WTC11 (cell line): ENCODE measurements around the gene MAMDC2. TPM values are rescaled to one million over a fixed set of nuclear protein-coding genes. Genes with fewer than 3 reads are reported as not detected.

ENCODE experiments used
- ATAC-seq: fragments of 200-7000 bp; cut with Tn5 transposase; 2 replicates; pipeline ENCODE4 v1.10.0; 2021; ENCODE audit warnings: mild to moderate bottlenecking, moderate library complexity
- CTCF ChIA-PET: fragments of 300-600 bp; sonication (Branson Sonifier 250); formaldehyde crosslinking; loops from one replicate; lab custom pipeline; 2021; ENCODE audit warnings: antibody characterized with exemption; lab: Charles Lee
- POLR2A ChIA-PET: fragments of 350-600 bp; sonication (Branson Sonifier 250); formaldehyde crosslinking; loops from one replicate; lab custom pipeline; 2021; ENCODE audit warnings: antibody characterized with exemption; lab: Charles Lee
- DNase-seq: peaks from one replicate; pipeline ENCODE4 v3.0.0; 2021; ENCODE audit warnings: low spot score
- H3K27ac Mint-ChIP-seq: 2 replicates; pipeline ENCODE4 v1.8.0; 2021; ENCODE audit warnings: mixed read lengths
- H3K27me3 Mint-ChIP-seq: 2 replicates; pipeline ENCODE4 v1.8.0; 2021; ENCODE audit warnings: low read depth, mild to moderate bottlenecking, moderate library complexity, mixed read lengths
- H3K36me3 Mint-ChIP-seq: 2 replicates; pipeline ENCODE4 v1.8.0; 2021; ENCODE audit warnings: mixed read lengths
- H3K4me1 Mint-ChIP-seq: 2 replicates; pipeline ENCODE4 v1.8.0; 2022; ENCODE audit warnings: mixed read lengths
- H3K4me3 Mint-ChIP-seq: 2 replicates; pipeline ENCODE4 v1.8.0; 2021; ENCODE audit warnings: mild to moderate bottlenecking, moderate library complexity, mixed read lengths
- H3K9me3 Mint-ChIP-seq: 2 replicates; pipeline ENCODE4 v1.8.0; 2021; ENCODE audit warnings: mixed read lengths
- ATF3 ChIP-seq: sonication (generic); formaldehyde crosslinking; conservative IDR thresholded peaks from 2 replicates; pipeline ENCODE4 v1.8.1; 2022; ENCODE audit warnings: mild to moderate bottlenecking, missing genetic modification reagents
- EMX1 ChIP-seq: fragments of 250-450 bp; sonication (Bioruptor Pico); IDR thresholded peaks from 2 replicates; pipeline ENCODE4 v1.8.0; 2021; ENCODE audit warnings: mild to moderate bottlenecking
- FOXJ3 ChIP-seq: sonication (generic); formaldehyde crosslinking; IDR thresholded peaks from 2 replicates; pipeline ENCODE4 v1.9.0; 2021; ENCODE audit warnings: missing genetic modification reagents, mild to moderate bottlenecking, borderline replicate concordance
- GABPB1 ChIP-seq: sonication (generic); formaldehyde crosslinking; IDR thresholded peaks from 2 replicates; pipeline ENCODE4 v1.8.1; 2023; ENCODE audit warnings: mild to moderate bottlenecking, missing genetic modification reagents
- GTF2I ChIP-seq: fragments of 250-450 bp; sonication (Bioruptor Pico); conservative IDR thresholded peaks from 2 replicates; pipeline ENCODE4 v1.4.0; 2021; ENCODE audit warnings: mild to moderate bottlenecking
- MLX ChIP-seq: sonication (generic); formaldehyde crosslinking; IDR thresholded peaks from 2 replicates; pipeline ENCODE4 v1.8.1; 2023; ENCODE audit warnings: mild to moderate bottlenecking, missing genetic modification reagents, moderate library complexity
- MYBL2 ChIP-seq: sonication (generic); formaldehyde crosslinking; IDR thresholded peaks from 2 replicates; pipeline ENCODE4 v1.8.1; 2023; ENCODE audit warnings: mild to moderate bottlenecking, moderate library complexity, missing genetic modification reagents
- NFATC4 ChIP-seq: fragments of 250-450 bp; sonication (Bioruptor Pico); IDR thresholded peaks from 2 replicates; pipeline ENCODE4 v1.9.0; 2021; ENCODE audit warnings: mild to moderate bottlenecking
- RORB ChIP-seq: fragments of 250-450 bp; sonication (Bioruptor Pico); IDR thresholded peaks from 2 replicates; pipeline ENCODE4 v1.9.0; 2021; ENCODE audit warnings: mild to moderate bottlenecking
- TEAD4 ChIP-seq: sonication (generic); formaldehyde crosslinking; IDR thresholded peaks from 2 replicates; pipeline ENCODE4 v1.8.0; 2022; ENCODE audit warnings: mild to moderate bottlenecking, missing genetic modification reagents
- USF2 ChIP-seq: sonication (generic); formaldehyde crosslinking; IDR thresholded peaks from 2 replicates; pipeline ENCODE4 v1.8.1; 2023; ENCODE audit warnings: mild to moderate bottlenecking, missing genetic modification reagents, moderate library complexity
- ZMAT4 ChIP-seq: fragments of 250-450 bp; sonication (Bioruptor Pico); IDR thresholded peaks from 2 replicates; pipeline ENCODE4 v1.9.0; 2021; ENCODE audit warnings: mild to moderate bottlenecking
- ZNF425 ChIP-seq: fragments of 250-450 bp; sonication (Bioruptor Pico); conservative IDR thresholded peaks from 2 replicates; pipeline ENCODE4 v1.9.0; 2021; ENCODE audit warnings: mild to moderate bottlenecking
- total RNA-seq: library from RNA; stranded (reverse); gene quantifications from 3 replicates; pipeline ENCODE4 v1.2.3, GENCODE V29; 2021
- TF ChIP-seq, protein P1 (sequence below): sonication (generic); formaldehyde crosslinking; IDR thresholded peaks from 2 replicates; pipeline ENCODE4 v1.8.0; 2023; ENCODE audit warnings: mild to moderate bottlenecking, missing genetic modification reagents
- TF ChIP-seq, protein P2 (sequence below): sonication (generic); formaldehyde crosslinking; IDR thresholded peaks from 2 replicates; pipeline ENCODE4 v1.8.0; 2022; ENCODE audit warnings: missing genetic modification reagents
- TF ChIP-seq, protein P3 (sequence below): sonication (generic); formaldehyde crosslinking; IDR thresholded peaks from 2 replicates; pipeline ENCODE4 v1.8.0; 2022; ENCODE audit warnings: mild to moderate bottlenecking, missing genetic modification reagents
- TF ChIP-seq, protein P4 (sequence below): sonication (generic); formaldehyde crosslinking; IDR thresholded peaks from 2 replicates; pipeline ENCODE4 v1.8.0; 2023; ENCODE audit warnings: missing genetic modification reagents

MAMDC2 gene
- total RNA-seq, 1 experiment from 2014 or later: 6.0 TPM

DNA sequence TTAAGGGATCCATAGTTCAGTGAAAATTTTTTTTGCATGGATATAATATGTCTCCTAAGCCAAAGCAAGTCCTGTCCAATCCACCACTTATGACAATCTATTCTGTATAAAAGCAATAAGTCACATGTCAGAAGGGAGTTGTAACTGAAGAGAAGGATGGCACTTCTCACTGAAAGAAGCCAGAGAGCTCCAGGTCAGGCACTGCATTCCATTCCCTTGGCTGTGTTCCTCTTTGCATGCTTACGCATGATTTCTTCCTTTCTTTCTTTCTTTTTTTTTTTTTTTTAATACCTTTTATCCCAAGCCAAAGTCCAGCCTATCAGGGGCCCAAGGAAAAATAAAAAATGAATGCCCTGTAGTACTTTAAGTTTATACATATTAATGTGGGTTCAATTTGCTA is 39.8 kb downstream of the MAMDC2 start:
- no peaks in the 10 kb centered on the region for H3K27me3 Mint-ChIP-seq
- no peaks in the 10 kb centered on the region for H3K36me3 Mint-ChIP-seq
- ATAC-seq: no peak
- ChIA-PET POLR2A (interaction anchor here (0.7 kb wide), 1 partner anchor 754 kb away, joined by 6 read pairs; no protein-coding TSS in a partner anchor), CTCF (interaction anchor here (2.3 to 2.6 kb wide), 2 partner anchors 28 to 30 kb away, joined by 7 to 16 read pairs; no protein-coding TSS in a partner anchor)
- peaks cover 32% of the 10 kb centered on the region for H3K4me1 Mint-ChIP-seq
- no peak overlapping the region for H3K27ac Mint-ChIP-seq
- no peak for DNase-seq
- no peak overlapping the region for H3K4me3 Mint-ChIP-seq
- TF ChIP-seq MLX (no peak), NFATC4 (CRISPR knock-in tag) (no peak), EMX1 (CRISPR knock-in tag) (no peak), ZNF425 (CRISPR knock-in tag) (no peak), RORB (CRISPR knock-in tag) (no peak), TEAD4 (CRISPR knock-in tag) (no peak), USF2 (CRISPR knock-in tag) (no peak), GABPB1 (CRISPR knock-in tag) (no peak), ATF3 (CRISPR knock-in tag) (no peak), ZMAT4 (CRISPR knock-in tag) (no peak), MYBL2 (CRISPR knock-in tag) (no peak), FOXJ3 (CRISPR knock-in tag) (no peak), GTF2I (CRISPR knock-in tag) (no peak)
- TF ChIP-seq, protein P1, sequence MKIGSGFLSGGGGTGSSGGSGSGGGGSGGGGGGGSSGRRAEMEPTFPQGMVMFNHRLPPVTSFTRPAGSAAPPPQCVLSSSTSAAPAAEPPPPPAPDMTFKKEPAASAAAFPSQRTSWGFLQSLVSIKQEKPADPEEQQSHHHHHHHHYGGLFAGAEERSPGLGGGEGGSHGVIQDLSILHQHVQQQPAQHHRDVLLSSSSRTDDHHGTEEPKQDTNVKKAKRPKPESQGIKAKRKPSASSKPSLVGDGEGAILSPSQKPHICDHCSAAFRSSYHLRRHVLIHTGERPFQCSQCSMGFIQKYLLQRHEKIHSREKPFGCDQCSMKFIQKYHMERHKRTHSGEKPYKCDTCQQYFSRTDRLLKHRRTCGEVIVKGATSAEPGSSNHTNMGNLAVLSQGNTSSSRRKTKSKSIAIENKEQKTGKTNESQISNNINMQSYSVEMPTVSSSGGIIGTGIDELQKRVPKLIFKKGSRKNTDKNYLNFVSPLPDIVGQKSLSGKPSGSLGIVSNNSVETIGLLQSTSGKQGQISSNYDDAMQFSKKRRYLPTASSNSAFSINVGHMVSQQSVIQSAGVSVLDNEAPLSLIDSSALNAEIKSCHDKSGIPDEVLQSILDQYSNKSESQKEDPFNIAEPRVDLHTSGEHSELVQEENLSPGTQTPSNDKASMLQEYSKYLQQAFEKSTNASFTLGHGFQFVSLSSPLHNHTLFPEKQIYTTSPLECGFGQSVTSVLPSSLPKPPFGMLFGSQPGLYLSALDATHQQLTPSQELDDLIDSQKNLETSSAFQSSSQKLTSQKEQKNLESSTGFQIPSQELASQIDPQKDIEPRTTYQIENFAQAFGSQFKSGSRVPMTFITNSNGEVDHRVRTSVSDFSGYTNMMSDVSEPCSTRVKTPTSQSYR (CRISPR knock-in tag): no peak
- TF ChIP-seq, protein P2, sequence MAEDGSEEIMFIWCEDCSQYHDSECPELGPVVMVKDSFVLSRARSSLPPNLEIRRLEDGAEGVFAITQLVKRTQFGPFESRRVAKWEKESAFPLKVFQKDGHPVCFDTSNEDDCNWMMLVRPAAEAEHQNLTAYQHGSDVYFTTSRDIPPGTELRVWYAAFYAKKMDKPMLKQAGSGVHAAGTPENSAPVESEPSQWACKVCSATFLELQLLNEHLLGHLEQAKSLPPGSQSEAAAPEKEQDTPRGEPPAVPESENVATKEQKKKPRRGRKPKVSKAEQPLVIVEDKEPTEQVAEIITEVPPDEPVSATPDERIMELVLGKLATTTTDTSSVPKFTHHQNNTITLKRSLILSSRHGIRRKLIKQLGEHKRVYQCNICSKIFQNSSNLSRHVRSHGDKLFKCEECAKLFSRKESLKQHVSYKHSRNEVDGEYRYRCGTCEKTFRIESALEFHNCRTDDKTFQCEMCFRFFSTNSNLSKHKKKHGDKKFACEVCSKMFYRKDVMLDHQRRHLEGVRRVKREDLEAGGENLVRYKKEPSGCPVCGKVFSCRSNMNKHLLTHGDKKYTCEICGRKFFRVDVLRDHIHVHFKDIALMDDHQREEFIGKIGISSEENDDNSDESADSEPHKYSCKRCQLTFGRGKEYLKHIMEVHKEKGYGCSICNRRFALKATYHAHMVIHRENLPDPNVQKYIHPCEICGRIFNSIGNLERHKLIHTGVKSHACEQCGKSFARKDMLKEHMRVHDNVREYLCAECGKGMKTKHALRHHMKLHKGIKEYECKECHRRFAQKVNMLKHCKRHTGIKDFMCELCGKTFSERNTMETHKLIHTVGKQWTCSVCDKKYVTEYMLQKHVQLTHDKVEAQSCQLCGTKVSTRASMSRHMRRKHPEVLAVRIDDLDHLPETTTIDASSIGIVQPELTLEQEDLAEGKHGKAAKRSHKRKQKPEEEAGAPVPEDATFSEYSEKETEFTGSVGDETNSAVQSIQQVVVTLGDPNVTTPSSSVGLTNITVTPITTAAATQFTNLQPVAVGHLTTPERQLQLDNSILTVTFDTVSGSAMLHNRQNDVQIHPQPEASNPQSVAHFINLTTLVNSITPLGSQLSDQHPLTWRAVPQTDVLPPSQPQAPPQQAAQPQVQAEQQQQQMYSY: no peak
- TF ChIP-seq, protein P3, sequence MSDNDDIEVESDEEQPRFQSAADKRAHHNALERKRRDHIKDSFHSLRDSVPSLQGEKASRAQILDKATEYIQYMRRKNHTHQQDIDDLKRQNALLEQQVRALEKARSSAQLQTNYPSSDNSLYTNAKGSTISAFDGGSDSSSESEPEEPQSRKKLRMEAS (CRISPR knock-in tag): no peak
- TF ChIP-seq, protein P4, sequence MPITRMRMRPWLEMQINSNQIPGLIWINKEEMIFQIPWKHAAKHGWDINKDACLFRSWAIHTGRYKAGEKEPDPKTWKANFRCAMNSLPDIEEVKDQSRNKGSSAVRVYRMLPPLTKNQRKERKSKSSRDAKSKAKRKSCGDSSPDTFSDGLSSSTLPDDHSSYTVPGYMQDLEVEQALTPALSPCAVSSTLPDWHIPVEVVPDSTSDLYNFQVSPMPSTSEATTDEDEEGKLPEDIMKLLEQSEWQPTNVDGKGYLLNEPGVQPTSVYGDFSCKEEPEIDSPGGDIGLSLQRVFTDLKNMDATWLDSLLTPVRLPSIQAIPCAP (CRISPR knock-in tag): no peak
- no peaks in the 10 kb centered on the region for H3K9me3 Mint-ChIP-seq
